H1 (cell line): ENCODE measurements around the gene ANAPC10. TPM values are rescaled to one million over a fixed set of nuclear protein-coding genes. Genes with fewer than 3 reads are reported as not detected.

Experiments
- CTCF ChIA-PET: fragments of 300-600 bp; sonication (Branson Sonifier 250); formaldehyde crosslinking; loops from one replicate; lab custom pipeline; 2021; ENCODE audit not compliant: partially characterized antibody; lab: Charles Lee
- POLR2A ChIA-PET: fragments of 300-600 bp; sonication (Branson Sonifier 250); formaldehyde crosslinking; loops from one replicate; lab custom pipeline; 2021; ENCODE audit warnings: inconsistent platforms; ENCODE audit not compliant: partially characterized antibody; lab: Charles Lee
- DNase-seq, 2 experiments: peaks; one replicate each; pipeline versions ENCODE4 v3.0.0 to v3.0.0-alpha.2; 2010 to 2022; ENCODE audit warnings: low spot score in 2 of 2, low read depth in 1 of 2, mixed read lengths in 1 of 2
- FAIRE-seq: peaks from 2 replicates; lab custom pipeline; 2011; peaks lifted over from hg19 to GRCh38; lab: Jason Lieb, UNC
- H2AFZ ChIP-seq: 2 replicates; pipeline ENCODE4 v1.8.1; 2012; ENCODE audit warnings: low read length, inconsistent platforms
- H2AK5ac ChIP-seq: 2 replicates; pipeline ENCODE4 v1.6.1; 2013; ENCODE audit warnings: low read depth, low read length
- H2BK120ac ChIP-seq: replicated peaks from 2 replicates; pipeline ENCODE3; 2013; ENCODE audit warnings: low read depth, low read length, inconsistent platforms
- H2BK12ac ChIP-seq: 2 replicates; pipeline ENCODE4 v1.6.1; 2013; ENCODE audit warnings: low read depth, low read length
- H2BK15ac ChIP-seq: 2 replicates; pipeline ENCODE4 v1.6.1; 2013; ENCODE audit warnings: low read length
- H2BK20ac ChIP-seq: 2 replicates; pipeline ENCODE4 v1.6.1; 2013; ENCODE audit warnings: low read length
- H2BK5ac ChIP-seq: 2 replicates; pipeline ENCODE4 v1.6.1; 2013; ENCODE audit warnings: low read depth, low read length
- H3K14ac ChIP-seq: 2 replicates; pipeline ENCODE4 v1.6.1; 2013; ENCODE audit warnings: inconsistent platforms; ENCODE audit not compliant: insufficient read length
- H3K18ac ChIP-seq: 2 replicates; pipeline ENCODE4 v1.6.1; 2013; ENCODE audit warnings: low read length; ENCODE audit errors: extremely low read depth
- H3K23ac ChIP-seq: 2 replicates; pipeline ENCODE4 v1.6.1; 2013; ENCODE audit warnings: inconsistent platforms; ENCODE audit not compliant: insufficient read length
- H3K23me2 ChIP-seq: 2 replicates; pipeline ENCODE4 v1.6.1; 2013; ENCODE audit warnings: low read depth, low read length
- H3K27ac ChIP-seq: 2 replicates; pipeline ENCODE4 v1.6.1; 2011; ENCODE audit warnings: low read depth, low read length, inconsistent platforms
- H3K27me3 ChIP-seq, 4 experiments: replicated peaks in 1 of 4; 1 replicate in 1 of 4; 2 replicates in 3 of 4; pipeline versions ENCODE4 v1.6.1 to v1.8.1; 2011 to 2013; ENCODE audit warnings: low read length in 3 of 4, mild to moderate bottlenecking in 3 of 4, inconsistent platforms in 2 of 4, mixed read lengths in 2 of 4, moderate library complexity in 1 of 4; ENCODE audit not compliant: control insufficient read depth in 3 of 4, insufficient read depth in 3 of 4; ENCODE audit errors: extremely low read depth in 1 of 4
- H3K36me3 ChIP-seq, 4 experiments: 2 replicates each; pipeline versions ENCODE4 v1.6.1 to v1.8.1; 2011 to 2013; ENCODE audit warnings: mild to moderate bottlenecking in 4 of 4, low read length in 3 of 4, moderate library complexity in 2 of 4, control low read depth in 1 of 4, inconsistent platforms in 1 of 4; ENCODE audit not compliant: insufficient read depth in 4 of 4, control insufficient read depth in 2 of 4
- H3K4ac ChIP-seq: replicated peaks from 2 replicates; pipeline ENCODE3; 2013; ENCODE audit warnings: low read length, low read depth, mixed read lengths, inconsistent platforms; ENCODE audit not compliant: insufficient read length
- H3K4me1 ChIP-seq, 4 experiments: replicated peaks in 1 of 4; 1 replicate in 1 of 4; 2 replicates in 3 of 4; pipeline versions ENCODE4 v1.6.1 to v1.8.1; 2011 to 2013; ENCODE audit warnings: low read length in 3 of 4, inconsistent platforms in 2 of 4, mixed read lengths in 1 of 4; ENCODE audit not compliant: insufficient read depth in 4 of 4, control insufficient read depth in 3 of 4
- H3K4me2 ChIP-seq, 2 experiments: 2 replicates each; pipeline versions ENCODE4 v1.6.1 to v1.8.1; 2011 to 2013; ENCODE audit warnings: low read depth in 2 of 2, low read length in 2 of 2, control low read depth in 1 of 2, inconsistent platforms in 1 of 2, mild to moderate bottlenecking in 1 of 2; ENCODE audit not compliant: insufficient read depth in 1 of 2
- H3K4me3 ChIP-seq, 4 experiments: fragments of 200-600, 300-600 bp in 1 of 4; sonication (generic), shearing (Covaris generic), sonication (Bioruptor Twin) in 1 of 4; 2 replicates each; pipeline versions ENCODE4 v1.5.1 to v1.8.1; 2011 to 2016; ENCODE audit warnings: low read length in 4 of 4, low read depth in 3 of 4, control low read depth in 2 of 4, inconsistent platforms in 2 of 4, mild to moderate bottlenecking in 2 of 4, mixed read lengths in 1 of 4, moderate library complexity in 1 of 4; ENCODE audit not compliant: insufficient read depth in 2 of 4; ENCODE audit errors: extremely low read depth in 1 of 4
- H3K56ac ChIP-seq: replicated peaks from 2 replicates; pipeline ENCODE3; 2013; ENCODE audit warnings: low read depth, mild to moderate bottlenecking, mixed read lengths, low read length, inconsistent platforms; ENCODE audit not compliant: insufficient read length
- H3K79me1 ChIP-seq: 2 replicates; pipeline ENCODE4 v1.6.1; 2013; ENCODE audit warnings: low read depth, low read length, control low read depth
- H3K79me2 ChIP-seq, 2 experiments: 2 replicates each; pipeline versions ENCODE4 v1.6.1 to v1.8.1; 2012 to 2013; ENCODE audit warnings: low read length in 2 of 2, mild to moderate bottlenecking in 2 of 2, inconsistent platforms in 1 of 2; ENCODE audit not compliant: insufficient read depth in 2 of 2, control insufficient read depth in 1 of 2
- H3K9ac ChIP-seq, 4 experiments: replicated peaks in 1 of 4; 1 replicate in 1 of 4; 2 replicates in 3 of 4; pipeline versions ENCODE4 v1.6.1 to v1.8.1; 2011 to 2013; ENCODE audit warnings: low read depth in 3 of 4, low read length in 3 of 4, control low read depth in 2 of 4, mild to moderate bottlenecking in 2 of 4, moderate library complexity in 2 of 4, inconsistent platforms in 1 of 4; ENCODE audit errors: extremely low read depth in 1 of 4
- H3K9me3 ChIP-seq, 2 experiments: 2 replicates each; pipeline versions ENCODE4 v1.6.1 to v1.8.1; 2012 to 2013; ENCODE audit warnings: mild to moderate bottlenecking in 2 of 2, moderate library complexity in 2 of 2, control low read depth in 1 of 2, inconsistent platforms in 1 of 2, low read depth in 1 of 2, low read length in 1 of 2, mixed read lengths in 1 of 2; ENCODE audit not compliant: insufficient read depth in 2 of 2
- H4K20me1 ChIP-seq, 2 experiments: replicated peaks in 1 of 2; 2 replicates each; pipeline versions ENCODE3 to v1.8.1; 2011 to 2013; ENCODE audit warnings: inconsistent platforms in 2 of 2, low read length in 2 of 2, mild to moderate bottlenecking in 1 of 2; ENCODE audit not compliant: insufficient read depth in 2 of 2, control insufficient read depth in 1 of 2
- H4K5ac ChIP-seq: 2 replicates; pipeline ENCODE4 v1.6.1; 2013; ENCODE audit warnings: low read length, low read depth, mixed read lengths, inconsistent platforms; ENCODE audit not compliant: insufficient read length
- H4K8ac ChIP-seq: 2 replicates; pipeline ENCODE4 v1.8.0; 2013; ENCODE audit warnings: mild to moderate bottlenecking, moderate library complexity, low read length, inconsistent platforms; ENCODE audit not compliant: insufficient read depth; ENCODE audit errors: extremely low read depth
- H4K91ac ChIP-seq: replicated peaks from 2 replicates; pipeline ENCODE3; 2013; ENCODE audit warnings: low read length, mixed read lengths, inconsistent platforms; ENCODE audit not compliant: insufficient read length
- BCL11A ChIP-seq, 2 experiments: IDR thresholded peaks; one replicate each; pipeline ENCODE4 v1.6.1; 2011; ENCODE audit warnings: low read depth in 2 of 2, low read length in 2 of 2, mild to moderate bottlenecking in 2 of 2
- CBX8 ChIP-seq: fragments of 300-800, 300-1000 bp; sonication (generic); IDR thresholded peaks from 2 replicates; pipeline ENCODE4 v1.7.1; 2016; ENCODE audit warnings: low read depth, low read length, borderline replicate concordance
- CEBPB ChIP-seq: IDR thresholded peaks from 2 replicates; pipeline ENCODE4 v1.6.1; 2012; ENCODE audit warnings: low read depth, low read length
- CHD1 ChIP-seq: IDR thresholded peaks from 2 replicates; pipeline ENCODE4 v1.6.1; 2012; ENCODE audit warnings: low read depth, low read length, improper control_type of control experiment
- JUN ChIP-seq: IDR thresholded peaks from 2 replicates; pipeline ENCODE4 v1.6.1; 2011; ENCODE audit warnings: low read depth, mild to moderate bottlenecking, improper control_type of control experiment, low read length
- JUND ChIP-seq: IDR thresholded peaks from 2 replicates; pipeline ENCODE4 v1.6.1; 2011; ENCODE audit warnings: mild to moderate bottlenecking, improper control_type of control experiment, low read length
- KDM5A ChIP-seq: fragments of 200-600 bp; IDR thresholded peaks from 2 replicates; pipeline ENCODE4 v1.7.1; 2012; ENCODE audit warnings: mild to moderate bottlenecking, low read length, inconsistent platforms, mixed read lengths
- SIRT6 ChIP-seq: IDR thresholded peaks from one replicate; pipeline ENCODE4 v1.7.1; 2012; ENCODE audit warnings: low read length, inconsistent platforms
- WGBS, 2 experiments: shearing (Covaris generic) in 1 of 2; methylation state at CpG; one replicate each; pipeline versions ENCODE4 v1.1.6 to v1.1.7; 2013 to 2015; ENCODE audit warnings: low lambda C conversion rate in 2 of 2, mixed read lengths in 2 of 2, inconsistent platforms in 1 of 2, low coverage in 1 of 2, missing lambda C conversion rate in 1 of 2; ENCODE audit not compliant: insufficient replicate concordance in 2 of 2, insufficient coverage in 1 of 2, insufficient read length in 1 of 2; ENCODE audit errors: extremely low coverage in 1 of 2, missing lambda C conversion rate in 1 of 2; 5-methylcytosine and 5-hydroxymethylcytosine counted together
- polyA plus RNA-seq, 7 experiments: library from polyadenylated mRNA; depleted of rRNA in 3 of 7; stranded (reverse) in 5 of 7; unstranded in 2 of 7; fragments of >200 nt in 5 of 7; fragments of 200-250 nt in 2 of 7; gene quantifications; 1 replicate in 5 of 7; 2 replicates in 1 of 7; 4 replicates in 1 of 7; pipeline versions ENCODE4 v1.2.1 to v1.2.3, GENCODE V29; 2011 to 2013; ENCODE audit warnings: missing spikeins in 2 of 7, mixed read lengths in 2 of 7
- total RNA-seq: library from RNA; stranded (reverse); fragmentation: NEBNext Ultra II Directional; extraction: Animal tissue kit (Norgen Biotek cat#: 25700); gene quantifications from 2 replicates; pipeline ENCODE4 v1.2.1, GENCODE V29; 2021

ANAPC10 gene
- total and polyA plus RNA-seq, 2 of the 8 experiments (the other 6 are each of a cell fraction or from before 2014, with no cell fraction given): 17.6 to 23.3 TPM

DNA sequence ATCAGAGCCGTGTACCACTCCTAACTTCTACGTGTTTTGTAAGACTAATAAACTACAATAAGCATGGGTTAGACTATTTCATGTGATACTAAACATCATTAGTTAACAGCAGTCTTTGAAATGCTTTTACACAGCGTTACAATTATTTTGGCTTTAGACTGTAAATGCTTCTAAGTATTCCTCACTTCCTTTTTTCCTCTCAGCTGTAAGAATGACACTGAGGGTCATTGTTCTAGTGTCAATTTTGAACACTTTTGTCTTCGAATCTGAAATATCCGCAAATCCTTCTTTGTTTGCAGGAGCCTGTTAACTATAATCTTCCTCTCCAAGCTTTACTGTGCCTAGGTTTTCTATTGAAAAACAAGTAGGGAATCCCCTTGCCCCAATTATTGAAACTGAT, 1.7 kb upstream of the ANAPC10 start:
- H2BK20ac ChIP-seq: no peak overlapping the region
- peak overlapping the region in 3 of 4 experiments; percentile 88 to 96 (median 96); a peak in 4 of 8 replicates for H3K4me3 ChIP-seq
- H4K91ac ChIP-seq: no peak overlapping the region
- no peak overlapping the region for H2BK15ac ChIP-seq
- H3K4me2 ChIP-seq: peak overlapping the region; percentile 62 to 88
- peak overlapping the region in 1 of 4 experiments; percentile 64; a peak in 1 of 7 replicates for H3K9ac ChIP-seq
- FAIRE-seq (no peak), DNase-seq (no peak)
- WGBS, 2 experiments: 84% methylated on average over 5 of the region's 5 CpGs; no CpG with 5 or more reads in 1 of the 2 experiments
- no peak overlapping the region for H2BK12ac ChIP-seq
- no peak overlapping the region for H2BK5ac ChIP-seq
- H4K20me1 ChIP-seq: peaks cover 1 to 3% of the 10 kb centered on the region in 2 experiments
- no peak overlapping the region for H2BK120ac ChIP-seq
- H3K4ac ChIP-seq: no peak overlapping the region
- no peak overlapping the region for H3K56ac ChIP-seq
- H3K79me2 ChIP-seq: peaks cover 33 to 92% of the 10 kb centered on the region in 2 experiments
- no peak overlapping the region for H2AK5ac ChIP-seq
- H3K27ac ChIP-seq: no peak overlapping the region
- no peaks in the 10 kb centered on the region for H3K9me3 ChIP-seq
- H3K23me2 ChIP-seq: no peaks in the 10 kb centered on the region
- no peak for TF ChIP-seq JUND
- TF ChIP-seq CBX8: no peak
- TF ChIP-seq JUN: no peak
- TF ChIP-seq CHD1: no peak
- TF ChIP-seq BCL11A (IDR thresholded peaks at IDR 0.05; ENCODE audit: low read depth in 2 of 2, low read length in 2 of 2): no peak
- TF ChIP-seq CEBPB: no peak
- TF ChIP-seq SIRT6: no peak
- no peak for TF ChIP-seq KDM5A
- H3K14ac ChIP-seq: no peak overlapping the region
- no peak overlapping the region for H3K18ac ChIP-seq
- peaks cover 3 to 16% (median 9%) of the 10 kb centered on the region in 4 experiments for H3K36me3 ChIP-seq
- H3K27me3 ChIP-seq: no peaks in the 10 kb centered on the region
- no peak overlapping the region for H3K23ac ChIP-seq
- H3K4me1 ChIP-seq: peaks cover 0 to 6% (median 1%) of the 10 kb centered on the region in 4 experiments; a peak in 2 of 7 replicates
- no peak overlapping the region for H4K5ac ChIP-seq
- ChIA-PET CTCF (interaction anchor here (1.9 kb wide), 1 partner anchor 14 kb away, joined by 5 read pairs; no protein-coding TSS in a partner anchor), POLR2A (interaction anchor here (1.1 to 2.1 kb wide), 2 partner anchors 42 to 85 kb away, joined by 3 to 7 read pairs; no protein-coding TSS in a partner anchor)
- H2AFZ ChIP-seq: no peak overlapping the region
- no peaks in the 10 kb centered on the region; the same call in 1 of the 2 replicates for H3K79me1 ChIP-seq
- no peak overlapping the region for H4K8ac ChIP-seq
